ENCODE data around the gene SKA1.

- TF ChIP-seq, protein P1, sequence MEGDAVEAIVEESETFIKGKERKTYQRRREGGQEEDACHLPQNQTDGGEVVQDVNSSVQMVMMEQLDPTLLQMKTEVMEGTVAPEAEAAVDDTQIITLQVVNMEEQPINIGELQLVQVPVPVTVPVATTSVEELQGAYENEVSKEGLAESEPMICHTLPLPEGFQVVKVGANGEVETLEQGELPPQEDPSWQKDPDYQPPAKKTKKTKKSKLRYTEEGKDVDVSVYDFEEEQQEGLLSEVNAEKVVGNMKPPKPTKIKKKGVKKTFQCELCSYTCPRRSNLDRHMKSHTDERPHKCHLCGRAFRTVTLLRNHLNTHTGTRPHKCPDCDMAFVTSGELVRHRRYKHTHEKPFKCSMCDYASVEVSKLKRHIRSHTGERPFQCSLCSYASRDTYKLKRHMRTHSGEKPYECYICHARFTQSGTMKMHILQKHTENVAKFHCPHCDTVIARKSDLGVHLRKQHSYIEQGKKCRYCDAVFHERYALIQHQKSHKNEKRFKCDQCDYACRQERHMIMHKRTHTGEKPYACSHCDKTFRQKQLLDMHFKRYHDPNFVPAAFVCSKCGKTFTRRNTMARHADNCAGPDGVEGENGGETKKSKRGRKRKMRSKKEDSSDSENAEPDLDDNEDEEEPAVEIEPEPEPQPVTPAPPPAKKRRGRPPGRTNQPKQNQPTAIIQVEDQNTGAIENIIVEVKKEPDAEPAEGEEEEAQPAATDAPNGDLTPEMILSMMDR (IDR thresholded peaks at IDR 0.05), result no peak
- no peak for TF ChIP-seq POLR2AphosphoS5 (IDR thresholded peaks at IDR 0.05)
These were observed 24.1 kb downstream of the SKA1 start for GRCh38 chr18:50398947-50399346.

Data from sigmoid colon (tissue), 4 donors.